ENCODE measurements around the gene PTGDS. TPM values are rescaled to one million over a fixed set of nuclear protein-coding genes. Genes with fewer than 3 reads are reported as not detected.

The PTGDS gene
- total and polyA plus RNA-seq, 12 donors, result 1.1 to 812 (median 219) TPM

GRCh38 chr9:136957901-136958300 is 19.4 kb upstream of the PTGDS start:
- Histone ChIP-seq H3K9me3 (replicated peaks in 1 of 3) (no peaks in the 10 kb centered on the region), H3K4me3 (no peak overlapping the region), H3K27me3 (no peaks in the 10 kb centered on the region), H3K4me1 (replicated peaks in 1 of 2) (peaks cover 0 to under 1% of the 10 kb centered on the region in 2 donors), H3K36me3 (replicated peaks in 1 of 2) (no peaks in the 10 kb centered on the region), H3K27ac (no peak overlapping the region)
- no peak for DNase-seq
- intact Hi-C loops (cut with DNase I), result loop anchor here in 1 of 2 donors (5.0 kb wide), 1 partner anchor 64 kb away; no protein-coding TSS in a partner anchor
- no peak for TF ChIP-seq CTCF (IDR thresholded peaks at IDR 0.05)
- TF ChIP-seq POLR2A (IDR thresholded peaks at IDR 0.05), result no peak
- WGBS, 4 donors, result 89 to 96% (median 93%) methylated on average over 5 to 6 of the region's 6 CpGs

- TF ChIP-seq CTCF (IDR thresholded peaks at IDR 0.05) (no peak), POLR2A (IDR thresholded peaks at IDR 0.05) (no peak)
- WGBS, 4 donors, result 90 to 96% (median 93%) methylated on average over 5 to 7 of the region's 7 CpGs
- no peaks in the 10 kb centered on the region for H3K4me1 ChIP-seq (replicated peaks in 1 of 2)
- no peak overlapping the region for H3K4me3 ChIP-seq
- no peaks in the 10 kb centered on the region for H3K9me3 ChIP-seq (replicated peaks in 1 of 3)
- H3K36me3 ChIP-seq (replicated peaks in 1 of 2), result no peaks in the 10 kb centered on the region
- DNase-seq, result no peak
- no peak overlapping the region for H3K27ac ChIP-seq
- no peaks in the 10 kb centered on the region for H3K27me3 ChIP-seq
- intact Hi-C loops (cut with DNase I), result loop anchor here in 1 of 2 donors (5.0 kb wide), 1 partner anchor 64 kb away; no protein-coding TSS in a partner anchor
Observed at GRCh38 chr9:136958473-136958872, 18.8 kb upstream of the PTGDS start.

- TF ChIP-seq CTCF (IDR thresholded peaks at IDR 0.05), result no peak
- TF ChIP-seq POLR2A (IDR thresholded peaks at IDR 0.05), result no peak
- 82 to 95% (median 88%) methylated on average over 4 to 28 of the region's 28 CpGs for WGBS, 4 donors
- no peaks in the 10 kb centered on the region for H3K4me1 ChIP-seq (replicated peaks in 1 of 2)
- intact Hi-C loops (cut with DNase I), result loop anchor here in 1 of 2 donors (5.0 kb wide), 1 partner anchor 63 kb away; no protein-coding TSS in a partner anchor
- H3K9me3 ChIP-seq (replicated peaks in 1 of 3), result no peaks in the 10 kb centered on the region
- no peak overlapping the region for H3K4me3 ChIP-seq
- no peaks in the 10 kb centered on the region for H3K36me3 ChIP-seq (replicated peaks in 1 of 2)
- peak overlapping the region in 1 of 5 donors; percentile 36 for H3K27ac ChIP-seq
- H3K27me3 ChIP-seq, result no peaks in the 10 kb centered on the region
- DNase-seq, result no peak
Observed at GRCh38 chr9:136958898-136959850, 18.1 kb upstream of the PTGDS start.

GRCh38 chr9:136960212-136960937 is 16.9 kb upstream of the PTGDS start:
- 73 to 84% (median 80%) methylated on average over 12 to 19 of the region's 19 CpGs for WGBS, 4 donors
- intact Hi-C loops (cut with DNase I), result no loop called here
- Histone ChIP-seq H3K36me3 (replicated peaks in 1 of 2) (no peaks in the 10 kb centered on the region), H3K27me3 (no peaks in the 10 kb centered on the region), H3K4me3 (no peak overlapping the region), H3K4me1 (replicated peaks in 1 of 2) (no peaks in the 10 kb centered on the region), H3K27ac (peak overlapping the region in 1 of 5 donors; percentile 65), H3K9me3 (replicated peaks in 1 of 3) (no peaks in the 10 kb centered on the region)
- no peak for TF ChIP-seq POLR2A (IDR thresholded peaks at IDR 0.05)
- no peak for TF ChIP-seq CTCF (IDR thresholded peaks at IDR 0.05)
- DNase-seq, result no peak

All from adrenal gland (tissue), 12 donors.